Measurements from ENCODE around the gene ATP5F1B. TPM values are rescaled to one million over a fixed set of nuclear protein-coding genes. Genes with fewer than 3 reads are reported as not detected.

ATP5F1B gene
- total RNA-seq, 4 donors from 2014 or later: 442 to 1,000 (median 608) TPM

GRCh38 chr12:56599041-56599440, 46.7 kb downstream of the ATP5F1B start:
- 94% methylated on average over 15 of the region's 15 CpGs; no CpG with 5 or more reads in 1 of the 2 donors for WGBS, 2 donors (ENCODE audit: low coverage in 1 of 2)
- in situ Hi-C loops (cut with MboI; ENCODE audit: low pct_ligation_motif_present in 1 of 4, low pct_unique_long_range_greater_than_20kb in 1 of 4, low sequenced_read_pairs in 3 of 4) (no loop called here), intact Hi-C loops (cut with DNase I; ENCODE audit: low total_unique reads) (no loop called here)
- no peak overlapping the region for H3K4me3 ChIP-seq
- H3K27ac ChIP-seq: no peak overlapping the region
- no peaks in the 10 kb centered on the region for H3K9me3 ChIP-seq
- TF ChIP-seq EP300 (IDR thresholded peaks at IDR 0.05; ENCODE audit: low read depth) (no peak), POLR2AphosphoS5 (IDR thresholded peaks at IDR 0.05) (no peak), CTCF (IDR thresholded peaks at IDR 0.05) (no peak), POLR2A (IDR thresholded peaks at IDR 0.05) (no peak)
- no peaks in the 10 kb centered on the region for H3K4me1 ChIP-seq
- H3K27me3 ChIP-seq: no peaks in the 10 kb centered on the region
- DNase-seq: no peak
- H3K36me3 ChIP-seq: peaks cover 3 to 64% (median 36%) of the 10 kb centered on the region in 4 donors

GRCh38 chr12:56596815-56597214, 49.0 kb downstream of the ATP5F1B start:
- intact Hi-C loops (cut with DNase I; ENCODE audit: low total_unique reads): no loop called here
- WGBS, 2 donors (ENCODE audit: low coverage in 1 of 2): 77 to 83% methylated on average over 1 to 3 of the region's 3 CpGs
- no peak overlapping the region for H3K27ac ChIP-seq

GRCh38 chr12:56593909-56594621, 51.7 kb downstream of the ATP5F1B start:
- in situ Hi-C loops (cut with MboI; ENCODE audit: low pct_ligation_motif_present in 1 of 4, low pct_unique_long_range_greater_than_20kb in 1 of 4, low sequenced_read_pairs in 3 of 4) (no loop called here), intact Hi-C loops (cut with DNase I; ENCODE audit: low total_unique reads) (no loop called here)
- Histone ChIP-seq H3K9me3 (no peaks in the 10 kb centered on the region), H3K4me3 (no peak overlapping the region), H3K36me3 (peaks cover 0 to 16% (median 8%) of the 10 kb centered on the region in 4 donors), H3K27me3 (no peaks in the 10 kb centered on the region), H3K4me1 (peaks cover 0 to 8% (median 6%) of the 10 kb centered on the region in 4 donors), H3K27ac (peak overlapping the region; percentile 14 to 74 (median 40))
- 43% methylated on average over 8 of the region's 8 CpGs; no CpG with 5 or more reads in 1 of the 2 donors for WGBS, 2 donors (ENCODE audit: low coverage in 1 of 2)
- peak; percentile 43 for DNase-seq
- TF ChIP-seq POLR2AphosphoS5 (IDR thresholded peaks at IDR 0.05) (peak in 2 of 3 donors; percentile 7 to 31), EP300 (IDR thresholded peaks at IDR 0.05; ENCODE audit: low read depth) (no peak), CTCF (IDR thresholded peaks at IDR 0.05) (peak; percentile 63 to 72 (median 69))

More at GRCh38 chr12:56596815-56597214, 49.0 kb downstream of the ATP5F1B start:
- H3K36me3 ChIP-seq: peaks cover 0 to 42% (median 25%) of the 10 kb centered on the region in 4 donors
- no peaks in the 10 kb centered on the region for H3K27me3 ChIP-seq
- no peak for DNase-seq
- no peaks in the 10 kb centered on the region for H3K9me3 ChIP-seq
- H3K4me1 ChIP-seq: no peaks in the 10 kb centered on the region
- in situ Hi-C loops (cut with MboI; ENCODE audit: low pct_ligation_motif_present in 1 of 4, low pct_unique_long_range_greater_than_20kb in 1 of 4, low sequenced_read_pairs in 3 of 4): no loop called here
- no peak for TF ChIP-seq POLR2AphosphoS5 (IDR thresholded peaks at IDR 0.05)
- no peak for TF ChIP-seq POLR2A (IDR thresholded peaks at IDR 0.05)
- no peak for TF ChIP-seq EP300 (IDR thresholded peaks at IDR 0.05; ENCODE audit: low read depth)
- no peak for TF ChIP-seq CTCF (IDR thresholded peaks at IDR 0.05)
- H3K4me3 ChIP-seq: no peak overlapping the region

GRCh38 chr12:56591961-56592360, 53.8 kb downstream of the ATP5F1B start:
- H3K9me3 ChIP-seq: no peaks in the 10 kb centered on the region
- peaks cover 0 to 18% (median 6%) of the 10 kb centered on the region in 4 donors for H3K36me3 ChIP-seq
- peaks cover 0 to 8% (median 6%) of the 10 kb centered on the region in 4 donors for H3K4me1 ChIP-seq
- no peak for DNase-seq
- no peak overlapping the region for H3K27ac ChIP-seq
- no peaks in the 10 kb centered on the region for H3K27me3 ChIP-seq
- no peak for TF ChIP-seq CTCF (IDR thresholded peaks at IDR 0.05)
- TF ChIP-seq EP300 (IDR thresholded peaks at IDR 0.05; ENCODE audit: low read depth): no peak
- TF ChIP-seq POLR2AphosphoS5 (IDR thresholded peaks at IDR 0.05): no peak
- TF ChIP-seq POLR2A (IDR thresholded peaks at IDR 0.05): no peak
- in situ Hi-C loops (cut with MboI; ENCODE audit: low pct_ligation_motif_present in 1 of 4, low pct_unique_long_range_greater_than_20kb in 1 of 4, low sequenced_read_pairs in 3 of 4): no loop called here
- intact Hi-C loops (cut with DNase I; ENCODE audit: low total_unique reads): no loop called here
- no peak overlapping the region for H3K4me3 ChIP-seq

All from transverse colon (tissue), 4 donors.